ENCODE data around the gene PHACTR3.

Gene PHACTR3

DNA sequence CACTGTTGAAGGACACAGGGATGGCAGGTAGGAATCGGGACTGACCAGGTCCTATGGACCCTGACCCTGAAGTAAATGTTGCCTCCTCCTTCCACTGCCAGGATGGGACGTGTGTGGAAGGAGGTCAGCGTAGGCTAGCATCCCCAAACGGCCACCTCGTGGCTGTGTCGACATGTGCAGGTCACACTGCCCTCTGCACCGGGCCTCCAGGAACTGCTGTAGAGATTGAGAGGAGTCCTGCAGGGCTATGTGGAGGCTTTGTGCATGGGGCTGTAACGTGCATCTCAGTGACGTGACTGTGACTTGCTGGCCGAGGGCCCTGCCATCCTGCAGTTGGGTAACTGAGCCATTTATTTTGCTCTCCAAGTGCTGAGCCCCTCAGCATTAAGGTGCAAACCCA, 149.5 kb downstream of the PHACTR3 start:
- no peak overlapping the region for H3K4me3 ChIP-seq (ENCODE audit: low read depth, low read length)
- no peak for DNase-seq (ENCODE audit: low read depth)

DNA sequence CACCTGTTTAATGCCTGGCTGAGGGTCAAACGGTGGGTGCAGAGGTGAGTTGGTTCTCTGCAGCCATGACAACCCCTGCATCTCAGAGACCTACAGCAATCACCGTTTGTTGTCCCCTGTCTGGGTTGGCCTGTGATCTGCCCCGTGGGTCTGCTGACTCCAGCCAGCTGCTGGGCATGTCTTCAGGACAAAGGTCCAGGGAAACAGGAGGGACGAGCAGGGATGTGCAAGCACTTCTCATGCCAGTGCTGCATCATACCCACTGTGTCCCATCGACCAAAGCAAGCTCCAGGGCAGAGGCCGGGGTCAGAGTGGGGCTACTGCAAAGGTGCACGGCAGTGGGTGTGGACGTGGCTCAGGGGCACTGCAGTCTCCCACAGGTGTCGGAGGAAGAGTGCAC, 150.2 kb downstream of the PHACTR3 start:
- no peak overlapping the region for H3K4me3 ChIP-seq (ENCODE audit: low read depth, low read length)
- no peak for DNase-seq (ENCODE audit: low read depth)

DNA sequence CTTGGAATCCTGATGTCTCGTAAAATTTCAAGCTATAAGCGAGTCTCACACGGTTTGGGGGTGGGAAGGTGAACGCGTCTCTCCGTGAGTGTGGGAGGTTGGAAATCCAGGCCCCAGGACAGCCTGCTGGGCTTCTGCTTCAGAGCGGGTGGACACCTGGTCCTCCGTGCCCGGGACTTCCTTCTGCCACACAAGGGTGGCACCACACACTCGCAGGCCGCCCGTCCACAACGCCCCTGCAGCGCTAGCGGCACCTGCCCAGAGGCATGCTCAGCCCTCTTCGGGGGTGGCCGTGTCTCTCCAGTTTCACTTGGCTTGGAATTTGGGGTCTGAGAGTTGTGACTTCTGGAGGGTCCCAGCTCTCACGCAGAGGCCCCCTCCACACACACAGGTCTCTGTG, 151.9 kb downstream of the PHACTR3 start:
- DNase-seq (ENCODE audit: low read depth), result no peak
- H3K4me3 ChIP-seq (ENCODE audit: low read depth, low read length), result no peak overlapping the region

DNA sequence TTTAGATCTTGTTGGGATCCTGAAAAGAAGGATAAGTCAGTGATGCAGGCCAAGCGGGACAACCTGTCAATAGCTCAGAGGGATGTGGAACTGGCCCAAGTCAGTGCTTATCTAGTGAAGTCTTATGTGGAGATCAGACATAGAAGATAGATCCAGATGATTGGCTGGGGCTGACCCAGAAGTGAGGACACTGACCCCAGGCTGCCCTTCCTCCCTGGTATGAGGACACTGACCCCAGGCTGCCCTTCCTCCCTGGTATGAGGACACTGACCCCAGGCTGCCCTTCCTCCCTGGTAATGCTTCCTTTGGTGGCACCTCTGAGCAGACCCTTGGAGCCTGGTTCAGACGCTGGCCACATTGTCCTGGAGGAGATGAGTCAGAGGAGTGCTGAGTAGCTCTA, 159.7 kb downstream of the PHACTR3 start:
- DNase-seq (ENCODE audit: low read depth), result no peak
- H3K4me3 ChIP-seq (ENCODE audit: low read depth, low read length), result no peak overlapping the region

DNA sequence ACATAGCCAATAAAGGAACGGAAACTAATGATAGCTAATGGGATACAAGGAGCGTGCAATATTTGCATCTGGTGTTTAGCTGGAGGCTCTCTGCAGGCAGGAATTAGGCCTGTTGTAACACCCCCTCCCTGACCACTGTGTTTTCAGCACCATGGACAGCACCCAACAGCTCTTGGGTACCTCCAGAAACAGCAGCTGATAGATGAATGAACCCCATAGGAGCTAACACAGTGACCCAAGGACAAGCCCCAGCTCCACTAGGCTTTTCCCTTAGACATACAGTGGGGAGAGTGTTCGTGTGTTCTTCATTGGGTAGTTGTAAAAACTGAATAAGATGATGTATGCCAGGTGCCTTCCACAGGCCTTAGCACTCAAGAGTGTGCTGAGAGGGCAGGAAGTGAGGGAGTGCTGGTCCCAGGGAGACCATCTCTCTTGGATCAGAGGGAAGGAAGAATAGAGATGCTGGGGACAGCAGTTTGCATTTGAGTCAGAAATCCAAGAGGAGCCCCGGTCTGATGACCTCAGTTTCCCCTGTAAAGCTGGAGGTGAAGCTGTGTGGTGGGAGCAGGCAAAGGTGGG, 161.3 kb downstream of the PHACTR3 start:
- no peak overlapping the region for H3K4me3 ChIP-seq (ENCODE audit: low read depth, low read length)
- DNase-seq (ENCODE audit: low read depth), result no peak

DNA sequence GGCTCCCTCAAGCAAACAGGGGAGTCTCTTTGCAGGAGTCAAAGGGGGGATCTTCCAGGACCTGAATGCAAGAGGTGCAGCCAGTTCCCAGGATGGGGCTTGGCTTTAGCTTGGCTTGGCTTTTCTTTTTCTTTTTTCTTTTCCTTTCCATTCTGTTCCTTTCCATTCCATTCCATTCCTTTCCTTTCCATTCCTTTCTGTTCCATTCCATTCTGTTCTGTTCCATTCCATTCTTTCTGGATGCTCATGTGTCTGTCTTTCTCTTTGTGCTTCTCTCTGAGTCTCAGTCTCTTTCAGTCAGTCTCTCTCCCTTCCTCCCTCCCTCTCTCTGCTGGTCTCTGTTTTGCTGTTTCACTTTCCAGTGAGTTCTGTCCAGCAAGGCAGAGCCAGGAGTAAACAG, 163.3 kb downstream of the PHACTR3 start:
- DNase-seq (ENCODE audit: low read depth), result no peak
- no peak overlapping the region for H3K4me3 ChIP-seq (ENCODE audit: low read depth, low read length)

DNA sequence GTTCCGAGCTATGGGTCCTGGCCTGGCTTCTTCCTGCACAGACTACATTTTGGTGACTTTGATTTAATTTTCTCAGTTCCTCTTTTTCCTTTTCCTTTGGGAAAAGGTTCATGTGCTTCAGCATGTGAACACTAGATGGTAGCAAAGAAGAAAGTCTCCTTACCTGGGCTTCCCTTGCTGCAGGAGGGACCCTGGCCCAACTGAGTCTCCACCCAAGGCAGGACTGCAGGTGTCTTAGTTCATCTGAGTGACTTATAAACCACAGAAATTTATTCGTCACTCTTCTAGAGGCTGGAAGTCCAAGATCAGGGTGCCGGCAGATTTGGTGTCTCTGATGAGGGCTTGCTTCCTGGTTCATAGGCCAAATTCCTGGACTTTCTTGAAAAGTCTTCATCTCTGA, 165.9 kb downstream of the PHACTR3 start:
- no peak overlapping the region for H3K4me3 ChIP-seq (ENCODE audit: low read depth, low read length)
- no peak for DNase-seq (ENCODE audit: low read depth)

DNA sequence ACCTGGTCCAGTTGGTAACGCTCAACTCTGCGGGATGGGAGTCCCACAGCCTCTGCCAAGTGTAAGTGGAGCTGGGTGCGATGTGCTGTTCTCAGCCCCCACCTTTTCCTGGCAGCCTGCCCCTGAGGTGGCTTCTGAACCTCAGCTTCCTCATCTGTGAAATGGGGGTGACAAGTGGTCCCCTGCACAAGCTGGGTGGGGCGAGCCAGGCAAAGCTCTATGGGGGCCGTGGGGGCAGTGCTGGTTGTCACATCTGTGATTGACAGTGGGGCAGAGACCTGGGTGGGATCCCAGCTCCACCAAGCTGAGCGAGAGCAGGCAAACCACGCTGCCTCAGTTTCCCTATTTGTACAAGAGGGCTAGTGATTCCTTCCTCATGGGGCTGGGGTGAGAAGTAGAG, 166.5 kb downstream of the PHACTR3 start:
- no peak for DNase-seq (ENCODE audit: low read depth)
- no peak overlapping the region for H3K4me3 ChIP-seq (ENCODE audit: low read depth, low read length)

DNA sequence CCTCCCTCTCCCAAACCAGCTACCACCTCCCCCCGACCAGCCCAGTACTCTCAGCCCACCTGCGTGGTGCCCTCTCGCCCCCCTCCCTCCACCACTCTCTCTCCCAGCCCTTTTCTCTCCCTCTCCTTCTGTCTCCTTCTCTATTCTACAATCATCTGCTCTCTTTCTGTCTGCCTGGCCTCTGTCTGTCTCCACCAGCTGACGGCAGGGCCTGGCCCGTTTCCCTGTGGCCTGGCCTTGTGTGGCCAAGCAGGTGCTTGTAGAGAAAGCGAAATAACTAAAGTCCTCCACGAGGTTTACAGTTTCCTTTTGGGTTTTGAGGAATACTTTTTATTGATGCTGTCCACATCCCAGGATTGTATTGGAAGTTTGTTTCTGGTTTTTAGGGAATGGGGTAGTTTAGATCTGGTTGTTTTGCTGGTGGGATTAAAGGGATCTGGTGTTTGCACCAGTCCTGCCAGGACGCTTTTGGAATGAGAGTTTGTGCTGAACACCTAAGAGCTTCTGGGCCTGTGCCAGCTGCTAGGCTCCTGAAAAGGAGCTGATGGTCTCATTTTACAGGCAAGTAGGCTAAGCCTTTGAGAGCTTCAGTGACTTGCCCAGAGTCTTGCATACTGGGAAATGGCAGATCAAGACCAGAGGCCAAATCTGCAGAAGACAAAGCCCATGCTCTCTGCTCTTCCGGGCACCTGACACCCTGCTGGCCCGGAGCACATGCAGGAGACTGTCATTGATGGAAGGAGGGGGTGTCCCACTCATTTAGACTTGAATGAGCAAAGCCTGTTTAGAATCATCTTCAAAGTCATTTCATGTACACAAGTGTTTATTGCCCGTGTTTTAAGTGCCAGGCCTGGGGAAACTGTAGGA, 167.4 kb downstream of the PHACTR3 start:
- no peak for DNase-seq (ENCODE audit: low read depth)
- H3K4me3 ChIP-seq (ENCODE audit: low read depth, low read length), result no peak overlapping the region

DNA sequence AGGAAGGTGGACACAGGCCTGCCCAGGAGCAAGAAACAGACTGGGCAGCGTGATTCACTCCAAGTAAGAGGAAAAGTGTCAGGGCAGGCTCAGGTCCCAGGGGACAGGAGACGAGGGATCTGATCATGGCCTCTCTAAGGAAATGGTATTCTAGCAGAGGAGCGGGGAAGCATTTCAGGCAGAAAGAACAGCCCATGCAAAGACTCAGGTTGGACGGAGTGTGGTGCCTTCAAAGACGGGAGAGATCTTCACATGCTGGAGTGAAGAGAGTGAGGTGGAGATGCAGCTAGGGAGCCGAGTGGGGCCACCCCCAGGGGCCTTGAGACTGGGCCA, 168.0 kb downstream of the PHACTR3 start:
- H3K4me3 ChIP-seq (ENCODE audit: low read depth, low read length), result no peak overlapping the region
- DNase-seq (ENCODE audit: low read depth), result no peak

DNA sequence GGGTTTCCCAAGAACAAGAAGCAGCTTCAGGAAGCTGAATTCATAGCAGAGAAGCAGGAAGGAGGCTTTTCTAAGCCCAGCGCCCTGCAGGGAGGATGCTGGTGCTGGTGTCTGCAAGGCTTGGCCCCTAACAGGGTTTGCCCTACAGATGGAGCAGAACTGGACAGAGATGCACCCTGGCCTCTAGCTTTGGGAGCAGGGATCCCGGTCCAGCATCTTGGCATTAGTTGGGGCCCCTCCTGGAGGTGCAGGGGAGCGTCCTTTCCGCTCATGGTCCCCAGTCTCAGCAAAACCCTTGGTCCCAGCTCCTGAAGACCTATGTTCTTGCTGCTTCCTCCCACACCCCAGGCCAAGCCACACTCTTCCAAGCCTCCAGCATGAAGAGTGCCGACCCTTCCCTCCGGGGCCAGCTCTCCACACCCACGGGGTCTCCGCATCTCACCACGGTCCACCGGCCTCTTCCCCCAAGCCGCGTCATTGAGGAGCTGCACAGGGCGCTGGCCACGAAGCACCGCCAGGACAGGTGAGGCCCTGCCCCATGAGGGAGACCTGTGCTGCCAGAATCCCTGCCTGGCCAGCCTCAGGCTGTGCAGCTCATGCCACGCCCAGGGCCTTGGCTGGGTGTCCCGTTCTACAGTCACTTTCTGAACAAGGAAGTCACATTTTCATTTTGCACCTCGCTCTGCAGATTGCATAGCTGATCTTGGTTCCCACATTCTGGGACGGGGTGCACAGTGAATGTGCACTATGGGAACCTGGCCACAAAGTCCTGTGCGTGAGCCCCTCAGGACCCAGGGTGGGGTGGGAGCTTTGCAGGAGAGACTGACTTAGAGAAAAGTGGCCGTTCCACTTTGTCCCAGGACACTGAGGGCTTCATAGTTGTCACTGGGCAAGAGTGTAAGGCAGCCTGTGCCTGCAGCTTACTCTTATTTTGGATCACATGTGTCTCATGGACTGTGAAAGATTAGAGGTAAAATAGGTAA, 168.9 kb downstream of the PHACTR3 start:
- no peak overlapping the region for H3K4me3 ChIP-seq (ENCODE audit: low read depth, low read length)
- DNase-seq (ENCODE audit: low read depth), result no peak

DNA sequence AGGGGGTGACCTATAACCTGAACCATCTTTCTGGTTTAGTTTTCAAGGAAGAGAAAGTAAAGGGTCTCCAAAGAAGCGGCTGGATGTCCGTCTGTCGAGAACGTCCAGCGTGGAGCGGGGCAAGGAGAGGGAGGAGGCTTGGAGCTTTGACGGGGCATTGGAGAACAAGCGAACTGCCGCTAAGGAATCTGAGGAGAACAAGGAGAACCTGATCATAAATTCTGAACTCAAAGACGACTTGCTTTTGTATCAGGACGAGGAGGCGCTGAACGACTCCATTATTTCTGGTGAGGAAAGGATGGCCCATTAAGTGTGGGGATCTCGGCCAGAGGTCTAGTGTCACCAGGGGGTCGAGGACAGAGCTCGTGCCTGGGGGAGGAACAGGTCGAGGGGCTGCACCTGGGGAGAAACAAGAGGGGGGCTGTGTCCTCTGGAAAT, 169.9 kb downstream of the PHACTR3 start:
- no peak for DNase-seq (ENCODE audit: low read depth)
- no peak overlapping the region for H3K4me3 ChIP-seq (ENCODE audit: low read depth, low read length)

DNA sequence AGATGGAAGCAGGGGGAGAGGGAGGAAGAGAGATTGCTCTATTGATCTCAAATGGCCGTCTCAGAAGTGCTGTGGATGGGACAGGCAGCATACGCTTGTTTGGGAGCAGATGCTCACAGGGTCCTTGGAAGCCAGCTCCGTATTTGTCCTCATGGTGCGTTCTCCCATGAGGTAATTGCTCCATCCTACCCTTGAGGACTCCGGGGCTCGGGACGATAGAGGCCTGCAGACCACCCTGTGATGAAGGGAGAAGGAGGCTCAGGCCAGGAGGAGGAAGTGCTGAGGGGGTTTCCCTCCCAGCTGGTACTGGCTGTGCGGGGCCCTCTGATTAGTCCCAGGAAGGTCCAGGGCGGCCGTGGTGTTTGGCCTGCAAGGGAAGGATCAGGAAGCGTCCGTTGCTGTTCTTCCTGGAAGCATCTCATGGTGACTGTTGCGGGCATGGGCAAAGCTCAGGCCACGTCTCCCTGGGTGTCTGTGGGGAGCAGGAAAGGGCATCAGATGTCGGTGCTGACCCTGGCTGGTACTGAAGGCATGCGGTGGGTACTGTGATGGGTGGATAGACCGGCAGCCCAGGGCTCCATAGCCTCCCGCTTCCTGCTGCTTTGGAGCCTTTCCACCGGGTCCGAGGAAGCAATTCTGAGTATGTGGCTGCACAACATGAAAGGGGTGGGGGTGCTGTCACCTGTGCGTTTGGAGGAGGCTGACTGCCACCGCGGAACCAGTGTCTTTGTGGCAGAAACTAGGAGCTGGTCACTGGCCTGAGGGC, 170.8 kb downstream of the PHACTR3 start:
- no peak overlapping the region for H3K4me3 ChIP-seq (ENCODE audit: low read depth, low read length)
- DNase-seq (ENCODE audit: low read depth), result no peak

DNA sequence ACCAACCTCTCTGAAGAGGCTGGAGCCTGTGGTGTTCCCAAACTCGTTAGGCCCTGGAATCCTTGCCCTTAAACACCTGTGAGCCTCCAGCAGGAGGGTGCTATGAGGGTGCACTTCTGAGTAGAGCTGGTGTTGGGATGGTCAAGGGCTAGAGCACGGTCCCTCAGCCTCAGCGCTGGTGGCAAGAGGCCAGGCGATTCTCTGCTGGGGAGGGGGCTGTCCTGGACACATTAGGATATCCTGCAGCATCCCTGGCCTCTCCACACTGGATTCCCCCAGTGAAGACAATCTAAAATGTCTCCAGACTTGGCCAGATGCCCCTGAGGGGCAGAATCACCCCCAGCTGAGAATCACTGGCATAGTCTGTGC, 171.3 kb downstream of the PHACTR3 start:
- no peak for DNase-seq (ENCODE audit: low read depth)
- H3K4me3 ChIP-seq (ENCODE audit: low read depth, low read length), result no peak overlapping the region

DNA sequence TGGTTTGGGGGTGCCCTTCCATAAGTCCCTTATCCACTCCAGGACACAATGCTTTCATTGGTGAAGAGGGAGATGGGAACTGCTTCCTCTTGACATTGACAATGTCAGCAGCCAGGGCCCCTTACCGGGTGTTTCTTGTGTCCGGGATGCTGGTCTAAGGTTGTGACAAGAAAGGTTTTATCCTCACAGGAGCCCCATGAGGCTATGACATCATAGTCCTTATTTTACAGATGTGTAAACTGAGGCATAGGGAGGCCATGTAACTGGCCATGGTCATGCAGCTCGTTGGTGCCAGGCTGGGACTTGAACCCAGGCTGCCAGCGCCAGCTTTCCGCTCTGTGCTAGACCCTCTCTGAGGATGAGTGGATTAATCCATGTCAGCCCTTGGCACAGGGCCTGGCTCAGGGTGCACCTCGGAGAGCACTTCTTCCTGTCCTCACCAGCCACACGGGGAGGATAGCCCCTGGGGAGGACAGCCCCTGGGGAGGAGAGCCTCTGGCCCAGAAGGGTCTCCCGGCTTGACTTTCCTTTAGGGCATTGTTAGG, 171.8 kb downstream of the PHACTR3 start:
- H3K4me3 ChIP-seq (ENCODE audit: low read depth, low read length), result no peak overlapping the region
- no peak for DNase-seq (ENCODE audit: low read depth)

DNA sequence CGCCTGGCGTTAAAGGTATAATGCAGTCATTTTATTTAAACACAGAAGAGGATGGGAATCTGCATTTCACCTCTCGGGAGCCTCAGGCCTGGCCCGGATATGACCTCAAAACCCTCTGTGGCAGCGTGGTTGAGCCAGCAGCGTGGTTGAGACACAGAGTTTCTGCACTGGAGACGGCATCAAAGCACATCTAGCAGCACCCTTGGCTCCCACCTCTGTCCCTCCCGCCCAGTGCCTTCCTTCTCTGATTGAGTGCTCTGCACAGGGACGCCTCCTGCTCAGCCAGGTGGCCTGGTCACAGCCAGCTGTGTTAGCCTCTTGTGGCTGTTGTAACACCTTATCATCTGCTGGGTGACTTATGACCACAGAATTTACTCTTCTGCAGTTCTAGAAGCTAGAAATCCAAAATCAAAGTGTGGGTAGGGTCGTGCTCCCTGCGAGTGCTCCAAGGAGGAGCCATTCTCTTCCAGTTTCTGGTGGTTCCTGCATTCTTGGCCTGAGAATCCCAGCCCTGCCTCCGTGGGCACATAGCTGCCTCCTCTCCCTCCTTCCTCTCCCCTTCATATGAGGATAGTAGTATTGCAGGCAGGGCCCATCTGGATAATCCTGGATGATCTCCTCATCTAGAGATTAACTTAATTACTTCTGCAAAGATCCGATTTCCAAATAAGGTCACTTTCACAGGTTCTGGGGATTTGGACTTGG, 172.4 kb downstream of the PHACTR3 start:
- H3K4me3 ChIP-seq (ENCODE audit: low read depth, low read length), result no peak overlapping the region
- no peak for DNase-seq (ENCODE audit: low read depth)

DNA sequence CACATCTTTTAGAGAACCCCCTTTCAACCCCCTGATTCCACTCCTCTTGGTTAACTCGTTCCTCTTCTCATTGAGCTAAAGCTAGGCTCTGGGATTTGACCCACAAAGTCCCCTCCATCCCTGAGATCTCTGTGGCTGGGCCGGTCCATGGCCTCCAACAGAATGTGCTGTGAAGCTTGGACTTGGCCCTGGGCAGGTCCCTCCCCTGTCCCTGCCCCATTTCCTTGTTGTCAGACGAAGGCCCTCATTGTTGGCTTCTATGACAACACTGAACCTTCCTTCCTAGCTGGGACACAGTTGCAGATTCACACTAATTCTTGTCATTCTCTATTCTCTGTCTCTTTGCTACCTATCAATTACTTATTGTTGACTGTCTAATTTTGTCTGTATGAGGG, 173.0 kb downstream of the PHACTR3 start:
- DNase-seq (ENCODE audit: low read depth), result no peak
- no peak overlapping the region for H3K4me3 ChIP-seq (ENCODE audit: low read depth, low read length)

DNA sequence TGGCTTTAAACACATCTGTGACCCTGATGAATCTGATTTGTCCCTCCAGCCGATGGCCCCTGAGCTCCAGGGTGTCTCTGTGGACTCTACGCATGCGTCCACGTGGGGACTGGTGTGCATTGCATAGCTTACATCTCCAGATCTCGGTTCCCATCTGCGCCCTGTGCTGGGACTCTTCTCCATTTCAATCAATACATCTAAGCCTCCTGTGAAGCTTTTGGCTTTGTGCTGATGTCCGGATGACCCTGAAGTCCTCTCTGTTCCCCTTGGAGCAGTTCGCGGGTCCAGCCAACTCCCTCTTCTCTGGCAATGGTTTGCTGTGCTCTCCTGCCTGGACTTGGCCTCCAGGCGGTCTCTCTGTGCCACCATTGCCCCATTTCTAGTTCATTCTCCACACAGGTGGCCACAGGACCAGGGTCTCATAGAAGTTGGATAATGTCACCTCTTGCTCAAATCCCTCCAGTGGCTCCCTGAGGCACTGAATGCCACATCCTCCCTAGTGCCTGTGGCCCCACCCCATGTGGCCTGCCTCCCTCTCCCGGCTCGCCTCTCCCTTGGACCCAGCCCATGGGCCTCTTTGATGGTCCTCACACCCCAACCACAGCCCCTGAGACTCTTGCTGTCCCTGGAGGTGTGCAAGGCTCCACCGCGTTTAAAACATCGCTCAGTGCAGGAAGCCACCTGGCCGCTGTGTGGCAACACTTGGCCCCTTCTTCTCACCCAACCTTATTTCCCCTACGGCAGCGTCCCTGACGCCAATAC, 173.7 kb downstream of the PHACTR3 start:
- no peak overlapping the region for H3K4me3 ChIP-seq (ENCODE audit: low read depth, low read length)
- DNase-seq (ENCODE audit: low read depth), result no peak
